Endothelial cell of umbilical vein (primary cell): ENCODE data around the gene XYLT1.

Experiments used
- CTCF ChIP-seq, 2 donors: IDR thresholded peaks; 1 replicate in 1 of 2; 2 replicates in 1 of 2; pipeline ENCODE4 v1.5.1; 2011; ENCODE audit warnings: low read length in 2 of 2, mild to moderate bottlenecking in 2 of 2, moderate library complexity in 2 of 2, control low read depth in 1 of 2, inconsistent platforms in 1 of 2, low read depth in 1 of 2; ENCODE audit not compliant: insufficient read depth in 1 of 2; ENCODE audit errors: extremely low read depth in 1 of 2
- EZH2 ChIP-seq: IDR thresholded peaks from 2 replicates; pipeline ENCODE4 v1.6.1; 2012; ENCODE audit warnings: borderline replicate concordance, low read depth, mild to moderate bottlenecking, moderate library complexity, low read length, inconsistent platforms; ENCODE audit not compliant: severe bottlenecking
- FOS ChIP-seq: IDR thresholded peaks from 2 replicates; pipeline ENCODE4 v1.6.1; 2011; ENCODE audit warnings: mild to moderate bottlenecking, low read length, moderate library complexity, borderline replicate concordance; ENCODE audit not compliant: insufficient read depth
- GATA2 ChIP-seq: IDR thresholded peaks from 2 replicates; pipeline ENCODE4 v1.7.0; 2011; ENCODE audit warnings: low read depth, mild to moderate bottlenecking, moderate library complexity, mixed read lengths, low read length; ENCODE audit not compliant: insufficient read length, insufficient read depth
- JUN ChIP-seq: IDR thresholded peaks from 2 replicates; pipeline ENCODE4 v1.6.1; 2011; ENCODE audit warnings: borderline replicate concordance, low read depth; ENCODE audit not compliant: insufficient read length, insufficient read depth
- MAX ChIP-seq: IDR thresholded peaks from 2 replicates; pipeline ENCODE4 v1.6.1; 2011; ENCODE audit not compliant: insufficient read depth, insufficient read length
- MYC ChIP-seq: IDR thresholded peaks from one replicate; pipeline ENCODE4 v1.6.1; 2011; ENCODE audit warnings: mild to moderate bottlenecking, low read depth, low read length
- POLR2A ChIP-seq: IDR thresholded peaks from 2 replicates; pipeline ENCODE4 v1.6.1; 2012; ENCODE audit warnings: low read depth, mild to moderate bottlenecking, control low read depth, low read length
- POLR2AphosphoS5 ChIP-seq: IDR thresholded peaks from 2 replicates; pipeline ENCODE4 v1.6.1; 2012; ENCODE audit warnings: low read depth, mild to moderate bottlenecking, control low read depth, low read length, moderate library complexity; ENCODE audit not compliant: insufficient read depth

- TF ChIP-seq POLR2A (no peak), POLR2AphosphoS5 (no peak), CTCF (IDR thresholded peaks at IDR 0.05; ENCODE audit: extremely low read depth in 1 of 2, insufficient read depth in 1 of 2, low read depth in 1 of 2, low read length in 2 of 2) (no peak), JUN (no peak), FOS (no peak), EZH2 (no peak), MYC (no peak), GATA2 (no peak), MAX (no peak)
These were observed 198.0 kb downstream of the XYLT1 start for GRCh38 chr16:17272716-17273115.
